Breast epithelium (tissue), 4 donors: Measurements from ENCODE around the gene PIGU. TPM values are rescaled to one million over a fixed set of nuclear protein-coding genes. Genes with fewer than 3 reads are reported as not detected.

ENCODE experiments used
- DNase-seq, 2 donors: peaks; one replicate each; pipeline ENCODE4 v3.0.0-alpha.2; 2019; ENCODE audit warnings: low spot score in 2 of 2
- H3K27ac ChIP-seq, 2 donors: fragments of 200-600 bp; sonication (generic) in 1 of 2; one replicate each; pipeline ENCODE4 v1.5.1; 2016 to 2019; ENCODE audit warnings: mild to moderate bottlenecking in 1 of 2
- H3K27me3 ChIP-seq, 2 donors: fragments of 200-600 bp; sonication (generic) in 1 of 2; one replicate each; pipeline versions ENCODE4 v1.5.1 to v1.6.0; 2017 to 2019; ENCODE audit warnings: control low read depth in 1 of 2, mild to moderate bottlenecking in 1 of 2
- H3K36me3 ChIP-seq: fragments of 200-600 bp; one replicate; pipeline ENCODE4 v1.5.1; 2019
- H3K4me1 ChIP-seq, 2 donors: fragments of 200-600 bp; sonication (generic); one replicate each; pipeline ENCODE4 v1.5.1; 2016 to 2019; ENCODE audit warnings: control low read depth in 1 of 2
- H3K4me3 ChIP-seq, 3 donors: fragments of 200-600 bp; sonication (generic); 1 replicate in 2 of 3; 2 replicates in 1 of 3; pipeline ENCODE4 v1.5.1; 2016 to 2019; ENCODE audit warnings: mild to moderate bottlenecking in 3 of 3, moderate library complexity in 2 of 3
- H3K9me3 ChIP-seq, 2 donors: fragments of 200-600 bp; sonication (generic) in 1 of 2; one replicate each; pipeline ENCODE4 v1.5.1; 2016 to 2019; ENCODE audit warnings: control low read depth in 1 of 2
- POLR2A ChIP-seq: fragments of 450-650 bp; IDR thresholded peaks from one replicate; pipeline ENCODE4 v1.6.1; 2016; ENCODE audit warnings: antibody characterized with exemption, mild to moderate bottlenecking, moderate library complexity
- POLR2AphosphoS5 ChIP-seq, 3 donors: sonication (generic); formaldehyde crosslinking; IDR thresholded peaks; one replicate each; pipeline ENCODE4 v1.6.1; 2017; ENCODE audit warnings: antibody characterized with exemption in 3 of 3
- intact Hi-C: fragments of 100-400 bp; cut with DNase I; formaldehyde crosslinking; loops from one replicate; pipeline ENCODE4 v1.15.1; 2023; ENCODE audit warnings: low total_unique reads
- total RNA-seq, 3 donors: library from RNA; depleted of rRNA; stranded (reverse); fragments of >200 nt; gene quantifications; one replicate each; pipeline ENCODE4 v1.1.0, GENCODE V29; 2016
- TF ChIP-seq, protein P1 (sequence below), 3 donors: fragments of 450-650 bp; IDR thresholded peaks; one replicate each; pipeline ENCODE4 v1.5.1; 2016 to 2017; ENCODE audit warnings: antibody characterized with exemption in 3 of 3, mild to moderate bottlenecking in 3 of 3, moderate library complexity in 3 of 3

PIGU gene
- total RNA-seq, 3 donors from 2014 or later = 7.4 to 16.1 (median 15.8) TPM

DNA sequence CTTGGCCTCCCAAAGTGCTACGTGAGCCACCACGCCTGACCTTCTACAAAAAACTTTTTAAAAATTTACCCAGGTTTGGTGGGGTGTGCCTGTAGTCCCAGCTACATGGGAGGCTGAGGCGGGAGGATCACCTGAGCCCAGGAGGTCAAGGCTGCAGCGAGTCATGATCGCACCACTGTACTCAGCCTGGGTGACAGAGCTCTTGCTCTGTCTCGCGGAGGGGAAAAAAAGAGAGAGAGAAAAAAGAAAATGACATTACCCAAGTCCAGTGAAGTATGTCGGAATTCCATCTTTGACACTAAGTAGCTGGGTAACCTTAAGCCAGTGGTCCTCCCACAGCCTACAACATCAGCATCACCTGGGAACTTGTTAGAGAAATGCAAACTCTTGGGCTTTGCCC is 137.1 kb downstream of the PIGU start:
- Histone ChIP-seq H3K36me3 (peaks cover 11% of the 10 kb centered on the region), H3K27me3 (no peaks in the 10 kb centered on the region), H3K4me1 (no peaks in the 10 kb centered on the region), H3K27ac (no peak overlapping the region), H3K4me3 (no peak overlapping the region), H3K9me3 (no peaks in the 10 kb centered on the region)
- TF ChIP-seq, protein P1, sequence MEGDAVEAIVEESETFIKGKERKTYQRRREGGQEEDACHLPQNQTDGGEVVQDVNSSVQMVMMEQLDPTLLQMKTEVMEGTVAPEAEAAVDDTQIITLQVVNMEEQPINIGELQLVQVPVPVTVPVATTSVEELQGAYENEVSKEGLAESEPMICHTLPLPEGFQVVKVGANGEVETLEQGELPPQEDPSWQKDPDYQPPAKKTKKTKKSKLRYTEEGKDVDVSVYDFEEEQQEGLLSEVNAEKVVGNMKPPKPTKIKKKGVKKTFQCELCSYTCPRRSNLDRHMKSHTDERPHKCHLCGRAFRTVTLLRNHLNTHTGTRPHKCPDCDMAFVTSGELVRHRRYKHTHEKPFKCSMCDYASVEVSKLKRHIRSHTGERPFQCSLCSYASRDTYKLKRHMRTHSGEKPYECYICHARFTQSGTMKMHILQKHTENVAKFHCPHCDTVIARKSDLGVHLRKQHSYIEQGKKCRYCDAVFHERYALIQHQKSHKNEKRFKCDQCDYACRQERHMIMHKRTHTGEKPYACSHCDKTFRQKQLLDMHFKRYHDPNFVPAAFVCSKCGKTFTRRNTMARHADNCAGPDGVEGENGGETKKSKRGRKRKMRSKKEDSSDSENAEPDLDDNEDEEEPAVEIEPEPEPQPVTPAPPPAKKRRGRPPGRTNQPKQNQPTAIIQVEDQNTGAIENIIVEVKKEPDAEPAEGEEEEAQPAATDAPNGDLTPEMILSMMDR (IDR thresholded peaks at IDR 0.05) = no peak
- TF ChIP-seq POLR2A = no peak
- DNase-seq = no peak
- intact Hi-C loops = loop anchor here (10.0 kb wide), 1 partner anchor 165 kb away; the partner anchor contains the start of gene TP53INP2

DNA sequence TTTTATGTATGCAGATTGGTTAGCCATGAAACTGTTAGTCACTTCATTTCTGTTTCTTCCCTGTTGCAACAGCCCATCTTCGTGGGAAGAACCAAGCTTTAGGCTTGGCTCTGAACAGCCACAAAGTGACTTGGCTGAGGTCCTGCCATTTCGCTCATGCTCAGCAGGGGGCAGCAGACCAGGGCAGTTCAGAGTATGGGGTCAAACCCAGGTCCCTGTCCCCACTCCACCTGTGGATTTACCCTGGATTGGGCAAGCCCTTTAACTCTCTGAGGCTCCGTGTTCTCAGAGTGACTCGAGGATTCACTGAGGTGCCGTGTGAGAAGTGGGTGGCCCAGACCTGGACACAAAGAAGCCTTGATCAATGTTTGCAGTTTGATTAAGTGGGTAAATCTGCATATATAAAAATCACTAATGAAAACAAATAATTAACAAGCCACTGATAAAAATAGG is 138.2 kb downstream of the PIGU start:
- no peak for TF ChIP-seq POLR2AphosphoS5 (IDR thresholded peaks at IDR 0.05)
- TF ChIP-seq, protein P1 (IDR thresholded peaks at IDR 0.05) = peak; percentile 29 to 56 (median 54)
- Histone ChIP-seq H3K27me3 (no peaks in the 10 kb centered on the region), H3K36me3 (peaks cover 11% of the 10 kb centered on the region), H3K9me3 (no peaks in the 10 kb centered on the region), H3K4me1 (no peaks in the 10 kb centered on the region), H3K4me3 (no peak overlapping the region), H3K27ac (peak overlapping the region in 1 of 2 donors; percentile 13)
- intact Hi-C loops = loop anchor here (10.0 kb wide), 1 partner anchor 166 kb away; the partner anchor contains the start of gene TP53INP2
- DNase-seq = no peak

DNA sequence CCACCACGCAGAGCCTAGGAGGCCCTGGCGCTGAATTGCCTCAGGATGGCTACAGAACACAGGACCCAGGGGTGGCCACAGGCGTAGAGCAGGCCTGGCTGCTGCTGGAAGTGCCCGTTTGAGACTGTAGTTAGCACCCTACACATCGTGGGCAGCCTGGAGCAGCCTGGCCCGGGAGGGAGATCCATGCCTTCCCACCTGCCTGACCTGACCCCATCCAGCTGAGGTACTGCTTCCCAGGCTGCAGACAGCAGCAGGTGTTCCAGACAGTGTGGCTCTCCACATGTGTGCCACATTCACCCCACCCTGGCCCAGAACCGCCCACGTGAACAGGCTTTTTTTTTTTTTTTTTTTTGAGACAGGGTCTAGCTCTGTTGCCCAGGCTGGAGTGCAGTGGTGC is 139.2 kb downstream of the PIGU start:
- Histone ChIP-seq H3K4me1 (no peaks in the 10 kb centered on the region), H3K4me3 (no peak overlapping the region), H3K36me3 (peaks cover 11% of the 10 kb centered on the region), H3K9me3 (no peaks in the 10 kb centered on the region), H3K27me3 (no peaks in the 10 kb centered on the region), H3K27ac (no peak overlapping the region)
- no peak for TF ChIP-seq POLR2AphosphoS5 (IDR thresholded peaks at IDR 0.05)
- no peak for TF ChIP-seq POLR2A
- TF ChIP-seq, protein P1 (IDR thresholded peaks at IDR 0.05) = no peak
- DNase-seq = no peak
- intact Hi-C loops = loop anchor here (10.0 kb wide), 1 partner anchor 167 kb away; the partner anchor contains the start of gene TP53INP2

DNA sequence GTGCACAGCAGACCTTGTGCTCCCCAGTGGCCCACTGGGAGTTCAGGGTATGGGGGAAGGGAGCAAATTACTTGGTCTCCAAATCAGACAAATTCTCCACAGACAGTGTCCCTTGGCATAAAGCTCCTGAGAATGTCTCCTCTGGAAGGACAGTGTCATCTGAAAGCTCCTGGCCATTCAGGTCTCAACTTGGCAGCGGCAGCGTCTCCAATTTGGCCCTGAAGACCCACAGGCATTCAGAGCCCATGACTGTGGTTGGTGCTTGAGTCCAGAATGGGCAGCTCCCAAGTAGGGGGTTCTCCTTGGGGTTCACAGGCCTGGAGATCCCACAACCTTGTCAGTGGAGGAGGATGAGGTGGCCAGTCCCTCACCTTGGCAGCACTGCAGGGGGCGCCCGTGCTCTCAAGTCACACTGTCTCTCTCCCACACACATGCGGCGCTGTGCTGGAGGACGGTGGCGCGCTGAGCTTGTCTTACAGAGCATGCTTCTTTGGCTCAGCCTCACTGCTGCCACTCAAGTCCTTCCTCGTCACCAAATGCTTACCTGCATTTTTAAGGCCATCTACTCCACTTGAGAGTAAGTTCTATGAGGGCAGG is 140.0 kb downstream of the PIGU start:
- H3K4me1 ChIP-seq = no peaks in the 10 kb centered on the region
- H3K27ac ChIP-seq = no peak overlapping the region
- H3K4me3 ChIP-seq = no peak overlapping the region
- no peaks in the 10 kb centered on the region for H3K27me3 ChIP-seq
- DNase-seq = no peak
- TF ChIP-seq, protein P1 (IDR thresholded peaks at IDR 0.05) = no peak
- no peak for TF ChIP-seq POLR2AphosphoS5 (IDR thresholded peaks at IDR 0.05)
- TF ChIP-seq POLR2A = no peak
- H3K9me3 ChIP-seq = no peaks in the 10 kb centered on the region
- peaks cover 11% of the 10 kb centered on the region for H3K36me3 ChIP-seq
- intact Hi-C loops = loop anchor here (10.0 kb wide), 1 partner anchor 168 kb away; the partner anchor contains the start of gene TP53INP2

DNA sequence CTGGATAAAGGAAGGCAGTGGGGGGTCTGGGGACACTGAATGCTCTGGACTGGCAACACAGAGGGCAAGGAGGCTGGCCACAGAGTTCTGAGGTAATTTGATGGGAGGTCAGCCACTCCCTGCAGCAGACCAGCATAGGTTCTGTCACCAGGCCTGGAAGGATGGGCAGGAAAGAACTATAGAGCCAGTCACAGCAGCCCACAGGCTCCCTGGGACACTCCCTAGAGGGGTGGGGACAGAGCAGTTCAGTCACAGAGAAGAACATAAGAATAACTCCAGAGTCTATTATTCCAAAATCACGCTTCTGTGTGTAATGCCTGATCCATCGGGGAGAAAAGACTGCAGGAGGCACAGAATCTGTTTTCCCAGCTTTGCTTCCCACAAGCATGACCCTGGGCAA is 141.0 kb downstream of the PIGU start:
- Histone ChIP-seq H3K9me3 (no peaks in the 10 kb centered on the region), H3K27ac (no peak overlapping the region), H3K36me3 (peaks cover 9% of the 10 kb centered on the region), H3K4me3 (no peak overlapping the region), H3K4me1 (no peaks in the 10 kb centered on the region), H3K27me3 (no peaks in the 10 kb centered on the region)
- intact Hi-C loops = loop anchor here (10.0 kb wide), 1 partner anchor 169 kb away; the partner anchor contains the start of gene TP53INP2
- TF ChIP-seq, protein P1 (IDR thresholded peaks at IDR 0.05) = no peak
- TF ChIP-seq POLR2A = no peak
- TF ChIP-seq POLR2AphosphoS5 (IDR thresholded peaks at IDR 0.05) = no peak
- DNase-seq = no peak
